ENCODE data around the gene C11orf21. TPM values are rescaled to one million over a fixed set of nuclear protein-coding genes. Genes with fewer than 3 reads are reported as not detected.

The C11orf21 gene
- total RNA-seq, 2 experiments from 2014 or later, result 0.47 to 2.5 TPM

DNA sequence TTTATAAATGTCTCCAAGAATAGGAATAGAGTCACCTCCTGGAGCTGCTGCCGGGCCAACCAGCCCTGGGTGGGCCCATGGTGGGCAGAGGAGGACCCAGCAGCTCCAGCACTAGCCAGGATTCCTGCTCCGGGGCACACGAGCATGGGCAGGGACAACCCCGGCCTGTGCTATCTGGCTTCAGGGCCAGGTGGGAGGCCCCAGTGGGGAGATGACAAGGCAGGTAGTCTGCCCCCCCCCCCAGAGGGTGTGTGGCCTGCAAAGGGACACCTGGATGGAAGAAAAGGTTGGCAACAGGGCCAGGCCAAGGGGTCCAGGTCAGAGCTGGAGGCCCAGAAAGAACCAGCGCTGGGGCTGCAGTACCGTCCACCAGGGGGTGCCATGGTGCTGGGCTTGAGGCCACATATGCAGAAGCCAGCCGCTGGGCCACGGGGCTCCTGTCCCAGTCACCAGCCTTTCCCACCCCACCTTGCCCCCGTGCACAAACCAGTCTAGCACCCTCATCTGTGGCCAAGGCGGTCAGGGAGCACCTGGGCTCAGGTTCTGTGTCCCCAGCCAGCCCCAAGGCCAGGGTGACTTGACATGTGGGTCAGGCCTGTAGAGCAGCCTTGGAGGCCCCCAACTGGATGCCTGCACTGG is 3.5 kb upstream of the C11orf21 start:
- H3K9me2 ChIP-seq (ENCODE audit: insufficient read depth, low read length), result no peaks in the 10 kb centered on the region
- peak; percentile 84 for DNase-seq (ENCODE audit: low spot score)
- no peaks in the 10 kb centered on the region for H3K9me3 ChIP-seq (ENCODE audit: low read length)
- no peak overlapping the region for H3K4me3 ChIP-seq (ENCODE audit: low read depth, low read length, poor library complexity, severe bottlenecking)
- no peak overlapping the region for H2AFZ ChIP-seq (ENCODE audit: low read length)
- H3K79me2 ChIP-seq (ENCODE audit: insufficient read depth, low read depth, low read length), result no peaks in the 10 kb centered on the region
- peaks cover 8% of the 10 kb centered on the region for H3K4me1 ChIP-seq (ENCODE audit: insufficient read depth, low read length, poor library complexity, severe bottlenecking)
- BruUV-seq (replicated peaks), result no TSS peak
- TF ChIP-seq, protein P1, sequence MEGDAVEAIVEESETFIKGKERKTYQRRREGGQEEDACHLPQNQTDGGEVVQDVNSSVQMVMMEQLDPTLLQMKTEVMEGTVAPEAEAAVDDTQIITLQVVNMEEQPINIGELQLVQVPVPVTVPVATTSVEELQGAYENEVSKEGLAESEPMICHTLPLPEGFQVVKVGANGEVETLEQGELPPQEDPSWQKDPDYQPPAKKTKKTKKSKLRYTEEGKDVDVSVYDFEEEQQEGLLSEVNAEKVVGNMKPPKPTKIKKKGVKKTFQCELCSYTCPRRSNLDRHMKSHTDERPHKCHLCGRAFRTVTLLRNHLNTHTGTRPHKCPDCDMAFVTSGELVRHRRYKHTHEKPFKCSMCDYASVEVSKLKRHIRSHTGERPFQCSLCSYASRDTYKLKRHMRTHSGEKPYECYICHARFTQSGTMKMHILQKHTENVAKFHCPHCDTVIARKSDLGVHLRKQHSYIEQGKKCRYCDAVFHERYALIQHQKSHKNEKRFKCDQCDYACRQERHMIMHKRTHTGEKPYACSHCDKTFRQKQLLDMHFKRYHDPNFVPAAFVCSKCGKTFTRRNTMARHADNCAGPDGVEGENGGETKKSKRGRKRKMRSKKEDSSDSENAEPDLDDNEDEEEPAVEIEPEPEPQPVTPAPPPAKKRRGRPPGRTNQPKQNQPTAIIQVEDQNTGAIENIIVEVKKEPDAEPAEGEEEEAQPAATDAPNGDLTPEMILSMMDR (conservative IDR thresholded peaks at IDR 0.05; ENCODE audit: low read length), result peak; percentile 93
- TF ChIP-seq EZH2phosphoT487 (IDR thresholded peaks at IDR 0.05; ENCODE audit: borderline replicate concordance, low read depth, low read length), result no peak
- intact Hi-C loops (cut with micrococcal nuclease; ENCODE audit: unreplicated experiment), result loop anchor here (1.0 to 5.0 kb wide), 4 partner anchors 95 to 227 kb away; partner anchors contain the start of gene TSSC4
- no peak overlapping the region for H3K27ac ChIP-seq (ENCODE audit: low read depth, low read length, poor library complexity, severe bottlenecking)
- no peak overlapping the region for H3K4me2 ChIP-seq (ENCODE audit: low read length)
- no peaks in the 10 kb centered on the region for H4K20me1 ChIP-seq (ENCODE audit: insufficient read depth, low read length)
- POLR2A ChIA-PET, result interaction anchor here (1.3 to 1.4 kb wide), 2 partner anchors 83 to 93 kb away, joined by 3 to 4 read pairs; no protein-coding TSS in a partner anchor
- CTCF ChIA-PET (ENCODE audit: unreplicated experiment), result interaction anchor here (1.0 to 3.3 kb wide), 4 partner anchors 85 to 114 kb away, joined by 3 to 44 read pairs (median 4); no protein-coding TSS in a partner anchor
- no peaks in the 10 kb centered on the region for H3K36me3 ChIP-seq (ENCODE audit: insufficient read depth, low read length)

DNA sequence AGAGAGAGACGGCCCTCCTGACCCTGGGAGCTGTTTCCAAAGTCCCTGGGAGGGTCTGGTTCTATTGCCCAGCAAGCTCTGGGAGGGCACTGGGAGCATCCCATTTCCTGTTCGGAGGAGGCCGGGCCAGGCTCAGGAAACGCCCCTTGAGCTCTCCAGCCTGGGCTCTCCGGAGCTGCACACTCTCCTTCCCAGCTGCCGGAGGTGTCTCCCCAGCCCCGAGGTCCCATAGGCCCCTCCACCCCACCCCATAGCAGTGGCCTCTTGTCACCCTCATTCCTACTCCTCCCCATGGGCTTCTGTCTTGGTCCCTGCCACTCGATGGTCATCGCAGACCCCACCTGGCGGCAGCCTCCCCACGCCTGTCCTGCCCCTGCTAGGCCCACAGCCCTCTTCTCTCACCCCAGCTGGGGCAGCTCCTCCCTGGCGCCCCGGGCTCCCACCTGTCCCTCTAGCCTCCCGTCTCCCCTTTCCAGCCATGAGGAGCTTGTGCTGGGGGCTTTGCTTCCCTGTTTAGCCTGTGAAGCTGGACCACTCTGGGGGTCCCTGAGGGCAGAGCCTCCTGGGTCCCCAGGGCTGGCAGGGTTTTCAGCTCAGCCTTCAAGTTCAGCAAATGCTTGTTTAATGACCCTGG is 2.9 kb upstream of the C11orf21 start:
- Histone ChIP-seq H3K4me1 (ENCODE audit: insufficient read depth, low read length, poor library complexity, severe bottlenecking) (peaks cover 8% of the 10 kb centered on the region), H3K27ac (ENCODE audit: low read depth, low read length, poor library complexity, severe bottlenecking) (no peak overlapping the region), H2AFZ (ENCODE audit: low read length) (no peak overlapping the region), H3K4me2 (ENCODE audit: low read length) (no peak overlapping the region), H4K20me1 (ENCODE audit: insufficient read depth, low read length) (no peaks in the 10 kb centered on the region), H3K9me3 (ENCODE audit: low read length) (no peaks in the 10 kb centered on the region), H3K4me3 (ENCODE audit: low read depth, low read length, poor library complexity, severe bottlenecking) (no peak overlapping the region), H3K9me2 (ENCODE audit: insufficient read depth, low read length) (no peaks in the 10 kb centered on the region), H3K36me3 (ENCODE audit: insufficient read depth, low read length) (no peaks in the 10 kb centered on the region), H3K79me2 (ENCODE audit: insufficient read depth, low read depth, low read length) (no peaks in the 10 kb centered on the region)
- ChIA-PET CTCF (ENCODE audit: unreplicated experiment) (interaction anchor here (1.0 to 3.3 kb wide), 3 partner anchors 86 to 115 kb away, joined by 3 to 44 read pairs (median 4); no protein-coding TSS in a partner anchor), POLR2A (interaction anchor here (0.5 to 1.3 kb wide), 2 partner anchors 84 to 1350 kb away, joined by 3 read pairs; no protein-coding TSS in a partner anchor)
- no peak for TF ChIP-seq EZH2phosphoT487 (IDR thresholded peaks at IDR 0.05; ENCODE audit: borderline replicate concordance, low read depth, low read length)
- TF ChIP-seq, protein P1 (conservative IDR thresholded peaks at IDR 0.05; ENCODE audit: low read length), result no peak
- DNase-seq (ENCODE audit: low spot score), result no peak
- no TSS peak for BruUV-seq (replicated peaks)
- intact Hi-C loops (cut with micrococcal nuclease; ENCODE audit: unreplicated experiment), result loop anchor here (1.0 to 5.0 kb wide), 4 partner anchors 96 to 228 kb away; partner anchors contain the start of gene TSSC4

Data from OCI-LY7 (cell line).